Panc1 (cell line): ENCODE results near the gene PLCL1. TPM values are rescaled to one million over a fixed set of nuclear protein-coding genes. Genes with fewer than 3 reads are reported as not detected.

Source experiments
- ATAC-seq: fragments of 200-7000 bp; cut with Tn5 transposase; 2 replicates; pipeline ENCODE4 v1.9.1; 2020; ENCODE audit warnings: mild to moderate bottlenecking, moderate library complexity
- BruUV-seq: library from RNA; stranded (reverse); fragments of 400-500 nt; replicated peaks from 2 replicates; lab custom pipeline; 2021; lab: Mats Ljungman, UMichigan
- CTCF ChIA-PET: fragments of 300-600 bp; sonication (Branson Sonifier 250); formaldehyde crosslinking; loops from one replicate; lab custom pipeline; 2022; ENCODE audit warnings: antibody characterized with exemption; lab: Charles Lee
- POLR2A ChIA-PET: fragments of 300-600 bp; sonication (Branson Sonifier 250); formaldehyde crosslinking; loops from one replicate; lab custom pipeline; 2022; ENCODE audit warnings: antibody characterized with exemption; lab: Charles Lee
- DNase-seq: peaks from one replicate; pipeline ENCODE4 v3.0.0-alpha.2; 2010; ENCODE audit warnings: low read depth, low spot score
- H3K27ac ChIP-seq: 2 replicates; pipeline ENCODE4 v1.5.1; 2011; ENCODE audit warnings: mild to moderate bottlenecking, low read length, inconsistent platforms
- H3K27me3 ChIP-seq: fragments of 200-500 bp; sonication (Bioruptor generic); 2 replicates; pipeline ENCODE4 v1.6.0; 2014; ENCODE audit warnings: low read length, inconsistent platforms; ENCODE audit not compliant: control insufficient read depth, insufficient read depth
- H3K36me3 ChIP-seq: fragments of 200-500 bp; sonication (Bioruptor generic); 2 replicates; pipeline ENCODE4 v1.5.1; 2014; ENCODE audit warnings: inconsistent platforms, mild to moderate bottlenecking, low read length, moderate library complexity; ENCODE audit not compliant: control insufficient read depth, insufficient read depth
- H3K4me1 ChIP-seq: 2 replicates; pipeline ENCODE4 v1.5.1; 2011; ENCODE audit warnings: inconsistent platforms, mild to moderate bottlenecking, low read length, moderate library complexity; ENCODE audit not compliant: control insufficient read depth, insufficient read depth
- H3K4me3 ChIP-seq, 2 experiments: 2 replicates each; pipeline ENCODE4 v1.5.1; 2011 to 2012; ENCODE audit warnings: low read depth in 2 of 2, low read length in 2 of 2, mild to moderate bottlenecking in 2 of 2, inconsistent platforms in 1 of 2, moderate library complexity in 1 of 2
- H3K9me3 ChIP-seq: fragments of 200-500 bp; sonication (Bioruptor generic); 2 replicates; pipeline ENCODE4 v1.5.1; 2014; ENCODE audit warnings: low read depth, mild to moderate bottlenecking, inconsistent platforms, low read length, moderate library complexity; ENCODE audit not compliant: control insufficient read depth, insufficient read depth
- CTCF ChIP-seq: fragments of 450-650 bp; IDR thresholded peaks from 2 replicates; pipeline ENCODE4 v1.5.1; 2017; ENCODE audit warnings: mild to moderate bottlenecking
- POLR2AphosphoS5 ChIP-seq: IDR thresholded peaks from 2 replicates; pipeline ENCODE4 v1.6.1; 2012; ENCODE audit warnings: mild to moderate bottlenecking, low read depth, low read length, moderate library complexity
- REST ChIP-seq, 2 experiments: IDR thresholded peaks; 2 replicates each; pipeline ENCODE4 v1.6.1; 2011 to 2012; ENCODE audit warnings: low read depth in 2 of 2, control low read depth in 1 of 2, low read length in 1 of 2, mild to moderate bottlenecking in 1 of 2, moderate library complexity in 1 of 2; ENCODE audit not compliant: insufficient read depth in 1 of 2
- SIN3A ChIP-seq: IDR thresholded peaks from 2 replicates; pipeline ENCODE4 v1.6.1; 2012; ENCODE audit warnings: low read depth, mild to moderate bottlenecking, low read length, moderate library complexity, borderline replicate concordance; ENCODE audit not compliant: insufficient read depth
- TCF7L2 ChIP-seq: IDR thresholded peaks from 2 replicates; pipeline ENCODE4 v1.6.1; 2011; ENCODE audit warnings: mild to moderate bottlenecking, low read depth, low read length, inconsistent platforms
- in situ Hi-C: cut with HindIII; loops from 2 replicates; pipeline ENCODE4 v1.10.0; 2016; ENCODE audit warnings: low sequenced_read_pairs, low pct_unique_long_range_greater_than_20kb
- intact Hi-C: fragments of 100-400 bp; cut with micrococcal nuclease; formaldehyde crosslinking; loops from one replicate; pipeline ENCODE4 v1.10.0; 2022; ENCODE audit not compliant: unreplicated experiment
- total RNA-seq: library from RNA; stranded (reverse); gene quantifications from one replicate; pipeline ENCODE4 v1.2.1, GENCODE V29; 2021; ENCODE audit not compliant: unreplicated experiment

Gene PLCL1
- total RNA-seq, 1 experiment from 2014 or later = not detected

GRCh38 chr2:197969391-197969893 lies 165.0 kb downstream of the PLCL1 start:
- DNase-seq = no peak
- intact Hi-C loops = no loop called here
- no peaks in the 10 kb centered on the region for H3K4me1 ChIP-seq
- ChIA-PET CTCF (no interaction called here), POLR2A (no interaction called here)
- no TSS peak for BruUV-seq
- no peaks in the 10 kb centered on the region for H3K36me3 ChIP-seq
- H3K4me3 ChIP-seq = no peak overlapping the region
- no peak overlapping the region for H3K27ac ChIP-seq
- no peak for ATAC-seq
- H3K27me3 ChIP-seq = no peaks in the 10 kb centered on the region
- in situ Hi-C loops = no loop called here
- H3K9me3 ChIP-seq = no peaks in the 10 kb centered on the region
- TF ChIP-seq REST (IDR thresholded peaks at IDR 0.05; ENCODE audit: insufficient read depth in 1 of 2, low read depth in 2 of 2, low read length in 1 of 2) (no peak), SIN3A (no peak), CTCF (no peak), TCF7L2 (no peak), POLR2AphosphoS5 (no peak)

GRCh38 chr2:197972061-197972460 lies 167.7 kb downstream of the PLCL1 start:
- BruUV-seq = no TSS peak
- intact Hi-C loops = no loop called here

More at GRCh38 chr2:197972061-197972460, 167.7 kb downstream of the PLCL1 start:
- Histone ChIP-seq H3K4me1 (no peaks in the 10 kb centered on the region), H3K27ac (no peak overlapping the region), H3K36me3 (no peaks in the 10 kb centered on the region), H3K4me3 (no peak overlapping the region), H3K27me3 (no peaks in the 10 kb centered on the region), H3K9me3 (no peaks in the 10 kb centered on the region)
- no peak for TF ChIP-seq POLR2AphosphoS5
- TF ChIP-seq CTCF = no peak
- TF ChIP-seq TCF7L2 = no peak
- no peak for TF ChIP-seq REST (IDR thresholded peaks at IDR 0.05; ENCODE audit: insufficient read depth in 1 of 2, low read depth in 2 of 2, low read length in 1 of 2)
- TF ChIP-seq SIN3A = no peak
- DNase-seq (no peak), ATAC-seq (no peak)
- in situ Hi-C loops = no loop called here
- ChIA-PET CTCF (no interaction called here), POLR2A (no interaction called here)
